NCI-H1048 (cell line): ENCODE measurements around the gene ENTPD5.
"Not testable (repeated sequence)": the region's sequence is repeated elsewhere in the genome, so short reads cannot be mapped to it uniquely, and the experiment has no call there.

Experiments
- DNase-seq: peaks from one replicate; lab custom pipeline; 2025; lab: John Stamatoyannopoulos, UW

Gene ENTPD5

DNA sequence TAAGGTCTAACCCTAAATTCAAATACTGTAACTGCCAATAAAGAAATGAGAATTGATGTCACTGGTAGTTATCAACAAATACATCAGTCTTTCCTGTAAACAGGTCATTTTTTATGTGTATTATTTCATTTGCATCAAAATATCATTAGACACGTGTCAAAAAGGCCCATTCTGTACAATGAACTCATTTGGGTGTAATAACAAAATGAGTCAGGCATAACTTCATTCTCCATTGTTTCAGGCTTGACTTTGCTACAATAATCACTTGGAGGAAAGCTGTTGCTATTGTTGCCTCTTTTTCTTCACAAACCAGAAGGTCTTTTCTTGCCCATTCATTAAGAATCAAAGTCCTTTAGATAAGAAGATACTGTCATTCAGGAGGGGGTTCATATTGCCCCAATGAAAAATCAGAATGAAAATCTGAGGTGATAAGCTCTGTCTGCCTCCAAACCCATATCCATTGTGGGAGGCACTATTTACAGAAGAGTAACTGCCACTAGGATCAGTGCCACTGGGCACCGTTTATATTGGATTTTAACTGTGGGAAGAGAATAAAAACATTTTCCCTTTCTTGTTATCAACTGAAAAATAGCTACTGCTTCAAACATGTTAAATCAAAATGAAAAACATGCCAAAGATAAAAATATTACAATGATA is 10.1 kb downstream of the ENTPD5 start:
- no peak for DNase-seq

DNA sequence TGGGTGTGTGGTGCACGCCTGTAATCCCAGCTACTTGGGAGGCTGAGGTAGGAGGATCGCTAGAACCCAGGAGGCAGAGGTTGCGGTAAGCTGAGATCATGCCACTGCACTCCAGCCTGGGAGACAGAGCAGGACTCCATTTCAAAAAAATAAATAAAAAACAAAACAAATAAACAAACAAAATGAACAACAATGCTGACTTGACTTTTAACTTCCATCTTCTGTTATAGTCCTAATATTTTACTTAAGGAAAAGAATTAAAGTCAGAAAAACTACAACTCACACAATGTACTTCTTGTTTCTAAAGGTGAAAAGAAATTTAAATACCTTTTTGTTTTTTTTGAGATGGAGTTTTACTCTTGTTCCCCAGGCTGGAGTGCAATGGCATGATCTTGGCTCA is 13.4 kb downstream of the ENTPD5 start:
- DNase-seq: not testable (repeated sequence)

DNA sequence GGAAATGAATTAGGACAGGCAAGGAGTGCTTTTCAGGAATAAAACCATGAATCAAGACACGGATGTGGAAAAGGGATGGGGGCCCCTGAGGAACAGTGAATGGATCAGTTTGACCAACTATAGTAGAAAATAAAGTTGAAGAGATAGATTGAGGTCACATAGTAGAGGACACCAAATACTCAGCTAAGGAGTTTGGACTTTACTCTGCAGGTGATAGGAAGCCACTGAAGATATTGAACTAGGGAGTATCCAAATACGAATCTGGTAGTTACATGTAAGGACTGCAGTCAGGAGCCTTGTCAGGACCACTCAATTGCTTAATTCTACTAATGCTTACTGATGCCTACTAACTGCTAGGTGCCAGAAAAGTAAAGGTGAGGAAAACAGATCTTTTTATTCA is 20.4 kb downstream of the ENTPD5 start:
- no peak for DNase-seq

DNA sequence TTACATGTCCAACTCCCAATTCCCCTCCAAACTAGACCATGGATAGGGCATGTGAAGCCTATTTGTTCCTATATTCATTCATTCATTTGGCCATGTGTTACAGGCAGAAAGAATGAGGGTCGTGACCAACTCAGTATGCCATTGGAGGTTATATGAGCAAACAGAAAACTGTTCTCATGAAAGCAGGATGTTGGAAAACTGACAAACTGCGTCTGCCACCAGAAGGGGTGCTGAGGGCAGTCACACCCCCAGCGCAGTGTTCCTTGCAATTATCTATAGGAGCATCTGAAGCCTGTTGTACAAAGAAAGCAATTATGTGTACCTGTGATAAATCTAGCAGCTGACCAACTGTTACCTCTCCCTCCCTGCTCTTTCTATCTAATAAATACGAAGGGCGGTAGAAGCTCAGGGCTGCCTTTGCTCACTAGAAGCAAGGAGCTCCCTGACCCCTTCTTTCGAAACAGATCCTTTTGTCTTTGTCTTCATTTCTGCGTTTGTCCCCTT is 21.1 kb downstream of the ENTPD5 start:
- no peak for DNase-seq

GRCh38 chr14:73997108-73997943 is 21.8 kb downstream of the ENTPD5 start:
- no peak for DNase-seq

GRCh38 chr14:73996731-73997107 is 22.4 kb downstream of the ENTPD5 start:
- DNase-seq: no peak

- DNase-seq: no peak
These were observed 23.1 kb downstream of the ENTPD5 start for GRCh38 chr14:73995977-73996378.

DNA sequence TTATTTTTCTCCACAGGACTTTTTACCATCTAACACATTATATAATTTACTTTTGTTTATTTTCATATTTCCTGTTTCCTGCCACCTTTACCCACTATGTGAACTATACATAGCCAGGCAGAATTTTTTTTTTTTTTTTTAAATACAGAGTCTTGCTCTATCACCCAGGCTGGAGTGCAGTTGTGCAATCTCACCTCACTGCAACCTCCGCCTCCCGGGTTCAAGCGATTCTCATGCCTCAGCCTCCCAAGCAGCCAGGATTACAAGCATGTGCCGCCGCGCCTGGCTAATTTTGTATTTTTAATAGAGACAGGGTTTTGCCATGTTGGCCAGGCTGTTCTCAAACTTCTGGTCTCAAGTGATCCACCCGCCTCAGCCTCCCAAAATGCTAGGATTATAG is 24.2 kb downstream of the ENTPD5 start:
- not testable (repeated sequence) for DNase-seq

- DNase-seq: no peak
These were observed 28.0 kb downstream of the ENTPD5 start for GRCh38 chr14:73991092-73991491.

- not testable (repeated sequence) for DNase-seq
These were observed 30.4 kb downstream of the ENTPD5 start for GRCh38 chr14:73988656-73989055.

GRCh38 chr14:73988065-73988464 is 31.0 kb downstream of the ENTPD5 start:
- no peak for DNase-seq

- no peak for DNase-seq
These were observed 41.2 kb downstream of the ENTPD5 start for GRCh38 chr14:73977896-73978295.

GRCh38 chr14:73976125-73976524 is 43.0 kb downstream of the ENTPD5 start:
- DNase-seq: no peak

GRCh38 chr14:73973497-73973896 is 45.6 kb downstream of the ENTPD5 start:
- DNase-seq: no peak

DNA sequence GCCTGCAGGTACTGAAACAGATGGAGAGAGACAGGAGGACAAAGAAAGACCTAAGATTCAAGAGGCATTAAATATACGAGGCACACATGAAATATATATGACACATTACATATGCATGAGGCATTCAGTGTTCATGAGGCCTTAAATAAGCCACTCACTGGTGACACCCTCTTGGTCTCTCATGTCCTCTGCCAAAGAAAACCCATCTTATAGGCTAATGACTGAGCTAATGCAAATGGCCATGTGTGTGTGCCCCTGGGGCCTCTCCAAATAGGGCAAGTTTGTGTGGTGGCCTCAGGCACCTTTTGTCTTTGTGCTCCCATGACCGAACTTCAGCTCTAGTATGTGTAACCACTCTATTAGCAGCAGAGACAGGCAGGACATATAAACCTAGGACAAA is 50.2 kb downstream of the ENTPD5 start:
- DNase-seq: no peak

DNA sequence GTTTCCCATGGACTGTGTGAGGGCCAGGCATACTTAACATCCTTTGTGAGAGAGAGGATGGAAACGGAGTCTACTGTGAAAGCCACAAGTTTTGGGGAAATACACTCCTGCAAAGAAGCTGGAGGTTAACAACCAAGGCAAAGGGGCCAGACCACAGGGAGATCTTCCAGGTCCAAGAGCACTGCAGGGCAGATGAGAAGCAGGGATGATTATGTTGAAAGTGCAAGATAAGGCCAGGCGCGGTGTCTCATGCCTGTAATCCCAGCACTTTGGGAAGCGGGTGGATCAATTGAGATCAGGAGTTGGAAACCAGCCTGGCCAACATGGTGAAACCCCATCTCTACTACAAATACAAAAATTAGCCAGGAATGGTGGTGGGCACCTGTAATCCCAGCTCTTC is 53.9 kb downstream of the ENTPD5 start:
- no peak for DNase-seq

- no peak for DNase-seq
These were observed 57.9 kb downstream of the ENTPD5 start for GRCh38 chr14:73961192-73961591.

DNA sequence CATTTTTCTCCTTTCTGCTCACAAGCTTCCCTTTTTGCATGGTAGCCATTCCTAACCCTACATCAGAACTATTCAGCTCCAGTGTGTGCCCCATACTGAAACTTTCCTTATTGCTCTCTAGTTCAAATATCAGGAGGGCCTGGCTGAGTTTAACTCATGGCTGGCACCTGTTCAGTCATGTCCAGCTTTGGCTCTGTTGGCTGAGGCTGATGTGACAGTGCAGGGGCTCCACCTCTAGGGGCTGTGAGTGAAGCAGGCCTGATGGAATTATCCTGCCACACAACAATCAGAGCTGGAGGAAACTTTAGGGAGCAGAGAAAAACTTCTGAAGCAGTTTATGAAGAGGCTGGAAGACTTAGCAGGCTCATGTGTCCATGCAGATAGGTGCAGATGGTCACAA is 60.5 kb downstream of the ENTPD5 start:
- DNase-seq: no peak

- no peak for DNase-seq
These were observed 63.4 kb downstream of the ENTPD5 start for GRCh38 chr14:73955674-73956073.

- DNase-seq: no peak
These were observed 65.4 kb downstream of the ENTPD5 start for GRCh38 chr14:73953731-73954130.

DNA sequence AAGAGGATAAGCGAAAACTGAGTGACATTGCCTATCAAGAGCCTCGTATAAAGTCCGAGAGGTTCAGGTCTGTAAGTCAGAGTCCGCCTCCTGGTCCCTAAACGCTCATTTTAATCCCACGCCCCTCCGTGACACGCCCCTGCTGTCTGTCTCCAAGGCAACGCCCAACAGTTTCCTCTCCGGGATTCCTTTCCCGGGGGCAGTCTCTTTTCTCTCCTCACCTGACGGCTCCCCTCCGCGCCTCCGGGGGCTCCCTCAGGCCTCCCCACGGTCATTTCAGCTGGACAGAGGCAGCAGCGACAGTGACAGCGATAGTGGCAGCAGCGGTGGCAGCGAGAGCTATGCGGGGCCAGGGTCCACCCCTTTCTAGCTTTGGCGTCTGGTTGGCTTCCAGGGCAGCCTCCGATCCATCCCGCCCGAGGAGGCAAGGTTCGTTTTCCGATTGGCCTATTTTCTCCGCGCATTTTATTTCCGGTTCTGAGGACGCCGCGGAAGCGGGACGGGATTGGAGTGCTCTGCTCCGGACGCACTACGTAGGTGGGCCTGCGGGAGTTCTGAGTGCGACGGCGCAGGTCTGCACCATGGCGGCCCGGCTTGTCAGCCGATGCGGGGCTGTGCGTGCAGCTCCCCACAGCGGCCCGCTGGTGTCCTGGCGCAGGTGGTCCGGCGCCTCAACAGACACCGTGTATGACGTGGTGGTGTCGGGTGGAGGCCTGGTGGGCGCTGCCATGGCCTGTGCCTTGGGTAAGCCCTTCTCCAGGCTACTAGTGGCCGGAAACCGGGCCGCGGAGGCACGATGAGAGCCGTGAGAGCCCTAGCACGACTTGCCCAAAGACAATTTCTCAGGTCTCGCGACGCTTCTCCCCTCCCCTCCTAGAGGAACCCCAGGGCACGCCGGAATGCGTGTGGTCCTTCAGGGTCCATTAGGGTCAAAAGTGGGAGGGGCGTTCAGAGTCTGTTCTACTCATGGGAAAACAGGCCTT is 69.0 kb downstream of the ENTPD5 start, which contains the start of the genes COQ6 and FAM161B:
Gene COQ6, plus strand, starts transcription at position 551 of the 983 bp plus-strand sequence. Its CDS starts 31 bp downstream, at position 582.
Gene FAM161B, minus strand, starts transcription at position 343 of the 983 bp plus-strand sequence. Its CDS starts 68 bp downstream, at position 275.
- peak; percentile 95 for DNase-seq

- DNase-seq: no peak
These were observed 73.9 kb downstream of the ENTPD5 start for GRCh38 chr14:73945159-73945670.
